Subcutaneous adipose tissue (tissue), 4 donors: ENCODE results near the gene RCN1. TPM values are rescaled to one million over a fixed set of nuclear protein-coding genes. Genes with fewer than 3 reads are reported as not detected.

Experiments
- total RNA-seq, 4 donors: library from RNA; depleted of rRNA; stranded (reverse); fragments of >200 nt; gene quantifications; one replicate each; pipeline ENCODE4 v1.1.0, GENCODE V29; 2016
- TF ChIP-seq, protein P1 (sequence below): fragments of 450-650 bp; IDR thresholded peaks from one replicate; pipeline ENCODE4 v1.5.1; 2016; ENCODE audit warnings: low read depth, mild to moderate bottlenecking, control low read depth, antibody characterized with exemption, moderate library complexity

RCN1 gene
- total RNA-seq, 4 donors from 2014 or later = 55.8 to 81.8 (median 64.9) TPM

DNA sequence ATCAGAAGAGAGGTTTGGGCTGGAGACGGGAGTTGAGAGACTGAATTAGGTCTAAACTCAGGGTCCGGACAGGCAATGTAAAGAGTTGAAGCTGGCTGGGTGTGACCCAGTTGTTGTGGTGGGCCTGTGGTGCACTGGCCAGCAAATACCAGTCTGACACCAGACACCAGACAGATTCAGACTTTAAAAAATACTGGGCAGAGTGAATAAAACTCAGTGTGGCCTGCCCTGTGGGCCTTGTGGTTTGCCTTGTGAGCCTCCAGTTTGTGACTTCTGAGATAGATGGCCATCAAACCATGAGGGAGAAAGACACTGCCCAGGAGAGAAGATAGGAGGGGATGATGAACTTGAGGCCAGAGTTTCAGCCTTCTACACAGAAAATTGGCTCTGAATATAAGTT is 25.8 kb downstream of the RCN1 start:
- TF ChIP-seq, protein P1, sequence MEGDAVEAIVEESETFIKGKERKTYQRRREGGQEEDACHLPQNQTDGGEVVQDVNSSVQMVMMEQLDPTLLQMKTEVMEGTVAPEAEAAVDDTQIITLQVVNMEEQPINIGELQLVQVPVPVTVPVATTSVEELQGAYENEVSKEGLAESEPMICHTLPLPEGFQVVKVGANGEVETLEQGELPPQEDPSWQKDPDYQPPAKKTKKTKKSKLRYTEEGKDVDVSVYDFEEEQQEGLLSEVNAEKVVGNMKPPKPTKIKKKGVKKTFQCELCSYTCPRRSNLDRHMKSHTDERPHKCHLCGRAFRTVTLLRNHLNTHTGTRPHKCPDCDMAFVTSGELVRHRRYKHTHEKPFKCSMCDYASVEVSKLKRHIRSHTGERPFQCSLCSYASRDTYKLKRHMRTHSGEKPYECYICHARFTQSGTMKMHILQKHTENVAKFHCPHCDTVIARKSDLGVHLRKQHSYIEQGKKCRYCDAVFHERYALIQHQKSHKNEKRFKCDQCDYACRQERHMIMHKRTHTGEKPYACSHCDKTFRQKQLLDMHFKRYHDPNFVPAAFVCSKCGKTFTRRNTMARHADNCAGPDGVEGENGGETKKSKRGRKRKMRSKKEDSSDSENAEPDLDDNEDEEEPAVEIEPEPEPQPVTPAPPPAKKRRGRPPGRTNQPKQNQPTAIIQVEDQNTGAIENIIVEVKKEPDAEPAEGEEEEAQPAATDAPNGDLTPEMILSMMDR = no peak

DNA sequence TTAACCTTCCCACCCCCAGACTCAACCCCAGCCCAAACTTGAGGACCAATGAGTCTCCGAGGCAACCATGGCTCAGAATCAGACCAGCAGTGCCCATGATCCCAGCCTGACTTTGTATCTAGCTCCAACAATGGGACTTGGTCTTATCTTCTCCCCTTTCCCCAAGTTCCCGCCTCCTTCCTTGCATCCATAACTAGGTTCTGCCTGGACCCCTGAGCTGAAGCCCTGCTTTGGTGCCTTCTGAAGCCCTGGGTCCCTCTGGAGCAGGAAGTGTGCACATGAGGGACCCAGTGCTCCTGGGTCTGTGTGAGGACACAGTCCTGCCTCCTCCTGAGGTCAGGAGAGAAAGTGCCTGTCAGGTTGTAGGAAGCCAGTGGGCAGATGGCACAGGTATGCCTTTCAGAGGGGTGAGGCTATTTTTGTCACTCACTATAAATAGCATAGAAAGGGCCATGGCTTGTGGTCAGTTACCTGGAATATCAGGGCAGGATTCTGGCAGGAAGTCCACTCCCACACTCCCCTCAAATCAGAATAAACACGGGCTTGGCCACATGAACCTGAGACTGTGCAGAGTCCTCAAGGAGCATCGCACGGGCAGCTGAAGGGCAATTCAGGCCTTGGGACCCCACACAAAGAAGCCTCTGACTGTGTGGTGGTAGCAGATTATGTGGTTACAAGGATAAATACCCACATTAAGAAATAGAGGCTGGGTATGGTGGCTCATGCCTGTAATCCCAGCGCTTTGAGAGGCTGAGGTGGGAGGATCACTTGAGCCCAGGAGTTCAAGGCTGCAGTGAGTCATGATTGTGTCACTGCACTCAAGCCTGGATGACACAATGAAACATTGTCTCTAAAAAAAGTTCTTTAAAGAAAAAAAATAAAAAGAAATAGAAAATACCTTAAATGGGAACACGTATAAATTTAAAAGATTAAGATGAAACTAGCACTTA is 27.4 kb downstream of the RCN1 start:
- TF ChIP-seq, protein P1 = no peak

DNA sequence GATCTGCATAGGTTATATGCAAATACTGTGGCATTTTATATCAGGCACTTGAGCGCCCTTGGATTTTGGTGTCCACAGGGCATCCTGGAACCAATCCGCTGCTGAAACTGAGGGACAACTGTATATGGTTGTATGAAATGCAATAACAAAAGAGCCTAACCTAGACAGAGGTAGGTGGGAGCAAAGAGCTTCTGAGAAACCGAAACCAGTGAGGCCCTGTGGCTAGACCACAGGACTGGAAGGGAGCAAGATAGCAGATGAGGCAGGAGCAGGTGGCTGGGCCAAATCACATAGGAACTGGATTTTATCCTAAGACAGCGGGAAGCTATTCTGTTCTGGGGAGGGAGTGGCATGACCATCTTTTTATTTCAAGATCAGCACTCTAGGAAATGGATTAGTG is 30.1 kb downstream of the RCN1 start:
- TF ChIP-seq, protein P1 = no peak

DNA sequence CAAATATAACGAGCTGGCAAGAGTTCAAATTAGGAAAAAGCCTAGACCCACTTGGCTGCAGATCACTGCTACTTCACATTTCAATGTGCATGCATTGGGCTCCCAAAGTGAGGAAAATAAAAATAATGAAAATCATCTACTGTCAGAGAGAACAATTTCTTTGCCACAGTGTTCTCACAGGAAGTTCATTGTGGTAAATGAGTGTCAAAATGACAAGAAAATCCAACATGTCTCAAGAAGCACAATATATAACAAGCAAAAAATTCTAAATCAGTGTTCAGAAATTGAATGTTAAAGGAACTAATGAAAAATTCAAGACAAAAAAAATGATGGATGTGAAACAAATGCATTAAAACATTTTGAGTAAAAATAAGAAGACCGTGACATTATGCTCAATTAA is 31.3 kb downstream of the RCN1 start:
- TF ChIP-seq, protein P1 = no peak

DNA sequence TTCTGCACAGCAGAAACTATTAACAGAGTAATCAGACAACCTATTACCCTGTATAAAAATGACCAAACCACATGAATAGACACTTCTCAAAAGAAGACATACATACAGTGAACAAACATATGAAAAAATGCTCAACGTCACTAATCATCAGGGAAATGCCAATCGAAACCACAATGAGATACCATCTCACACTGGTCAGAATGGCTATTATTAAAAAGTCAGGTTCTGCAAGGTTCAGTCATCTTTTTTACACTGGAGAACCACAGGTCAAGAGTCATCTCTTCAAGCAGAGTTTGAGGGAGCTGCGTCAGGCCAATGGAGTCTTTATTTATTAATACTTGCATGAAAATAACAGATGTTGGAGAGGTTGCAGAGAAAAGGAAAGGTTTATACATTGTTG is 40.4 kb downstream of the RCN1 start:
- TF ChIP-seq, protein P1 = no peak

DNA sequence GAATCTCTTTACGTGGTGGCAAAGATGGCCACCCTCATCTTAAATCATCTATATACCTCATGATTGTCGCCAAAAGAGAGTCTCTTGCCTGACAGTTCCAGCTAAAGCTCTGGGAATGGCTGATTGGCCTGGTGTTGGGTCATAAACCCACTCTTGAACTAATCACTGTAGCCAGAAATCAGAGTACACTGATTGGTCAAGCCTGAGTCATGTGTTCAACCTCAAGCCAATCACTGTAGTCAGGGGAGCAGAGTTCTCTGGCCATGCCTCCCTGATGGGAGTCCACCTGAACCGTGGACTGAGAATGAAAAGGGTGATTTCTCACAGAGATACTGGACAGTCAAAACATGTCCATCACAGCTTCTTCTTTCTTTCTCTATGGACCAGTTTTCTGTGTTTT is 45.8 kb downstream of the RCN1 start:
- TF ChIP-seq, protein P1 = no peak

DNA sequence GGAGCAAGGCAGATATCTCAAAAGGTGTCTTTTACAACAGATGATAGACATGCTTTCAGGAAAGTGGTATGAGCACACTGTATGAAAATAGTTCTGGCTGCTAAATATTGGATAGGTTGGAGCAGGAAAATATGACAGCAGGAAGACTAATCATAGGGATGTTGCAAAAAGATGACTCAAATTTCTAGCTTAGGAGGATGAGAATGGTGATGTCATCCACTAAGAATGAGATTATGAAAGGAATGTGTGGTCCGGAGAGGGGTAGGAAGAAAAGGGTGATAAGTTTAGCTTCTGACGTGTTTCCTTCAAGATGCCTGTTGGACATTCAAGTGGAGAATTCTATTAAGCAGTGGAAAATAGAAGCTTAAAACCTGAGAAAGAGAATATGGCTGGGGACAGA is 46.4 kb downstream of the RCN1 start:
- TF ChIP-seq, protein P1 = no peak
